CD8-positive, alpha-beta memory T cell (primary cell): Measurements from ENCODE around the gene FAM124B. TPM values are rescaled to one million over a fixed set of nuclear protein-coding genes. Genes with fewer than 3 reads are reported as not detected.

Experiments
- CTCF ChIA-PET: fragments of 350-600 bp; sonication (Branson Sonifier 250); formaldehyde crosslinking; loops from one replicate; lab custom pipeline; 2021; ENCODE audit warnings: antibody characterized with exemption; lab: Charles Lee
- POLR2A ChIA-PET: fragments of 350-600 bp; sonication (Branson Sonifier 250); formaldehyde crosslinking; loops from one replicate; lab custom pipeline; 2021; ENCODE audit warnings: antibody characterized with exemption; lab: Charles Lee
- DNase-seq, 5 donors: peaks; one replicate each; pipeline versions ENCODE4 v3.0.0 to v3.0.0-alpha.2; 2020 to 2022; ENCODE audit warnings: mixed read lengths in 1 of 5
- H3K27ac ChIP-seq: one replicate; pipeline ENCODE4 v1.7.0; 2013; ENCODE audit warnings: low read depth, mild to moderate bottlenecking, low read length, moderate library complexity
- H3K27me3 ChIP-seq: 2 replicates; pipeline ENCODE4 v1.7.0; 2013; ENCODE audit warnings: low read length, mild to moderate bottlenecking; ENCODE audit not compliant: insufficient read depth, poor library complexity, severe bottlenecking
- H3K36me3 ChIP-seq: 2 replicates; pipeline ENCODE4 v1.7.0; 2013; ENCODE audit warnings: mild to moderate bottlenecking, low read length, moderate library complexity; ENCODE audit not compliant: insufficient read depth
- H3K4me1 ChIP-seq: 2 replicates; pipeline ENCODE4 v1.7.0; 2013; ENCODE audit warnings: mild to moderate bottlenecking, low read length, moderate library complexity; ENCODE audit not compliant: insufficient read depth
- H3K4me3 ChIP-seq: 2 replicates; pipeline ENCODE4 v1.7.0; 2013; ENCODE audit warnings: mild to moderate bottlenecking, low read length
- H3K9me3 ChIP-seq: 2 replicates; pipeline ENCODE4 v1.7.0; 2013; ENCODE audit warnings: mild to moderate bottlenecking, low read length
- H3K27ac Mint-ChIP-seq, 8 donors: one replicate each; pipeline ENCODE4 v1.8.0; 2020 to 2021; ENCODE audit warnings: mixed read lengths in 8 of 8, mild to moderate bottlenecking in 6 of 8, inconsistent platforms in 3 of 8, moderate library complexity in 3 of 8
- H3K27me3 Mint-ChIP-seq, 2 donors: one replicate each; pipeline ENCODE4 v1.8.0; 2020 to 2021; ENCODE audit warnings: mixed read lengths in 2 of 2, mild to moderate bottlenecking in 1 of 2, moderate library complexity in 1 of 2
- H3K36me3 Mint-ChIP-seq, 3 donors: one replicate each; pipeline ENCODE4 v1.8.0; 2020 to 2021; ENCODE audit warnings: mixed read lengths in 3 of 3, inconsistent platforms in 1 of 3, mild to moderate bottlenecking in 1 of 3
- H3K4me1 Mint-ChIP-seq, 3 donors: one replicate each; pipeline ENCODE4 v1.8.0; 2020 to 2021; ENCODE audit warnings: mixed read lengths in 3 of 3, inconsistent platforms in 1 of 3, mild to moderate bottlenecking in 1 of 3
- H3K4me3 Mint-ChIP-seq, 7 donors: one replicate each; pipeline ENCODE4 v1.8.0; 2020 to 2021; ENCODE audit warnings: mixed read lengths in 7 of 7, mild to moderate bottlenecking in 6 of 7, moderate library complexity in 4 of 7, inconsistent platforms in 2 of 7
- H3K9me3 Mint-ChIP-seq, 5 donors: one replicate each; pipeline ENCODE4 v1.8.0; 2020 to 2022; ENCODE audit warnings: mixed read lengths in 5 of 5, mild to moderate bottlenecking in 3 of 5, moderate library complexity in 2 of 5, inconsistent platforms in 1 of 5
- polyA plus RNA-seq: library from polyadenylated mRNA; unstranded; fragments of 300-500 nt; fragmentation: Illumina TruSeq; gene quantifications from one replicate; pipeline ENCODE4 v1.2.3, GENCODE V29; 2021
- total RNA-seq, 2 experiments: library from RNA; stranded (reverse); gene quantifications; one replicate each; pipeline ENCODE4 v1.2.3, GENCODE V29; 2021

The FAM124B gene
- total and polyA plus RNA-seq, 3 experiments from 2014 or later, result not detected

- Histone ChIP-seq H3K4me1 (no peaks in the 10 kb centered on the region), H3K4me3 (no peak overlapping the region), H3K9me3 (no peaks in the 10 kb centered on the region), H3K27ac (no peak overlapping the region), H3K27me3 (no peaks in the 10 kb centered on the region), H3K36me3 (no peaks in the 10 kb centered on the region)
- Mint-ChIP-seq H3K9me3 (no peaks in the 10 kb centered on the region), H3K4me3 (no peak overlapping the region), H3K27ac (no peak overlapping the region), H3K4me1 (peaks cover 8 to 19% (median 15%) of the 10 kb centered on the region in 3 donors), H3K27me3 (peaks cover 27 to 64% of the 10 kb centered on the region in 2 donors), H3K36me3 (peaks cover 0 to under 1% (median 0%) of the 10 kb centered on the region in 3 donors)
- no peak for DNase-seq
- ChIA-PET CTCF (no interaction called here), POLR2A (no interaction called here)
Observed at GRCh38 chr2:224438726-224439125, 36.8 kb upstream of the FAM124B start.

- Mint-ChIP-seq H3K9me3 (no peaks in the 10 kb centered on the region), H3K36me3 (peaks cover 0 to 3% (median 0%) of the 10 kb centered on the region in 3 donors), H3K4me1 (peaks cover 0 to 6% (median 5%) of the 10 kb centered on the region in 3 donors), H3K27ac (no peak overlapping the region), H3K27me3 (peaks cover 24 to 54% of the 10 kb centered on the region in 2 donors), H3K4me3 (no peak overlapping the region)
- Histone ChIP-seq H3K4me1 (no peaks in the 10 kb centered on the region), H3K4me3 (no peak overlapping the region), H3K9me3 (no peaks in the 10 kb centered on the region), H3K27me3 (no peaks in the 10 kb centered on the region), H3K27ac (no peak overlapping the region), H3K36me3 (no peaks in the 10 kb centered on the region)
- CTCF ChIA-PET, result no interaction called here
- no peak for DNase-seq
- POLR2A ChIA-PET, result no interaction called here
Observed at GRCh38 chr2:224436634-224437033, 34.7 kb upstream of the FAM124B start.

GRCh38 chr2:224434618-224435017, 32.7 kb upstream of the FAM124B start:
- CTCF ChIA-PET, result interaction anchor here (0.7 to 1.5 kb wide), 2 partner anchors 15 to 53 kb away, joined by 3 read pairs; no protein-coding TSS in a partner anchor

GRCh38 chr2:224433442-224433841, 31.5 kb upstream of the FAM124B start:
- no peak for DNase-seq
- no peak overlapping the region for H3K27ac ChIP-seq
- Mint-ChIP-seq H3K4me3 (no peak overlapping the region), H3K27me3 (peaks cover 17 to 34% of the 10 kb centered on the region in 2 donors), H3K9me3 (peaks cover 0 to 2% (median 0%) of the 10 kb centered on the region in 5 donors), H3K36me3 (peaks cover 0 to 3% (median 0%) of the 10 kb centered on the region in 3 donors), H3K4me1 (no peaks in the 10 kb centered on the region), H3K27ac (no peak overlapping the region)
- ChIA-PET CTCF (no interaction called here), POLR2A (no interaction called here)
- H3K9me3 ChIP-seq, result no peaks in the 10 kb centered on the region
- no peaks in the 10 kb centered on the region for H3K36me3 ChIP-seq
- H3K4me3 ChIP-seq, result no peak overlapping the region
- no peaks in the 10 kb centered on the region for H3K27me3 ChIP-seq
- H3K4me1 ChIP-seq, result no peaks in the 10 kb centered on the region

More at GRCh38 chr2:224434618-224435017, 32.7 kb upstream of the FAM124B start:
- H3K27ac Mint-ChIP-seq, result no peak overlapping the region
- peaks cover 0 to 3% (median 0%) of the 10 kb centered on the region in 3 donors for H3K36me3 Mint-ChIP-seq
- Histone ChIP-seq H3K27me3 (no peaks in the 10 kb centered on the region), H3K36me3 (no peaks in the 10 kb centered on the region), H3K9me3 (no peaks in the 10 kb centered on the region), H3K27ac (no peak overlapping the region), H3K4me1 (no peaks in the 10 kb centered on the region), H3K4me3 (no peak overlapping the region)
- peaks cover 18 to 38% of the 10 kb centered on the region in 2 donors for H3K27me3 Mint-ChIP-seq
- no peak overlapping the region for H3K4me3 Mint-ChIP-seq
- no peak for DNase-seq
- H3K9me3 Mint-ChIP-seq, result no peaks in the 10 kb centered on the region
- POLR2A ChIA-PET, result no interaction called here
- H3K4me1 Mint-ChIP-seq, result no peaks in the 10 kb centered on the region

- no peaks in the 10 kb centered on the region for H3K27me3 ChIP-seq
- H3K27ac ChIP-seq, result no peak overlapping the region
- POLR2A ChIA-PET, result no interaction called here
- H3K4me1 ChIP-seq, result no peaks in the 10 kb centered on the region
- H3K4me3 Mint-ChIP-seq, result no peak overlapping the region
- DNase-seq, result no peak
- no peaks in the 10 kb centered on the region for H3K9me3 ChIP-seq
- no peaks in the 10 kb centered on the region for H3K36me3 ChIP-seq
- peak overlapping the region in 1 of 8 donors; percentile 12 for H3K27ac Mint-ChIP-seq
- no peak overlapping the region for H3K4me3 ChIP-seq
- H3K9me3 Mint-ChIP-seq, result peaks cover 0 to 2% (median 0%) of the 10 kb centered on the region in 5 donors
- no peaks in the 10 kb centered on the region for H3K4me1 Mint-ChIP-seq
- peaks cover 0 to 3% (median 0%) of the 10 kb centered on the region in 3 donors for H3K36me3 Mint-ChIP-seq
- CTCF ChIA-PET, result no interaction called here
- H3K27me3 Mint-ChIP-seq, result peaks cover 14 to 34% of the 10 kb centered on the region in 2 donors
Observed at GRCh38 chr2:224432003-224432579, 30.2 kb upstream of the FAM124B start.

GRCh38 chr2:224429441-224429810, 27.5 kb upstream of the FAM124B start:
- CTCF ChIA-PET, result no interaction called here

GRCh38 chr2:224428787-224429440, 27.0 kb upstream of the FAM124B start:
- Histone ChIP-seq H3K27ac (no peak overlapping the region), H3K27me3 (no peaks in the 10 kb centered on the region), H3K4me1 (no peaks in the 10 kb centered on the region), H3K9me3 (no peaks in the 10 kb centered on the region), H3K36me3 (no peaks in the 10 kb centered on the region), H3K4me3 (no peak overlapping the region)
- POLR2A ChIA-PET, result no interaction called here
- CTCF ChIA-PET, result no interaction called here
- peak overlapping the region in 1 of 8 donors; percentile 21 for H3K27ac Mint-ChIP-seq
- no peaks in the 10 kb centered on the region for H3K4me1 Mint-ChIP-seq
- DNase-seq, result no peak
- H3K9me3 Mint-ChIP-seq, result peaks cover 0 to 4% (median 3%) of the 10 kb centered on the region in 5 donors
- H3K4me3 Mint-ChIP-seq, result no peak overlapping the region
- peaks cover 0 to 3% (median 3%) of the 10 kb centered on the region in 3 donors for H3K36me3 Mint-ChIP-seq
- peaks cover 10 to 12% of the 10 kb centered on the region in 2 donors for H3K27me3 Mint-ChIP-seq

More at GRCh38 chr2:224429441-224429810, 27.5 kb upstream of the FAM124B start:
- H3K27me3 ChIP-seq, result no peaks in the 10 kb centered on the region
- Mint-ChIP-seq H3K4me3 (no peak overlapping the region), H3K27ac (peak overlapping the region in 1 of 8 donors; percentile 21), H3K27me3 (peaks cover 12 to 14% of the 10 kb centered on the region in 2 donors), H3K36me3 (peaks cover 0 to 3% (median 3%) of the 10 kb centered on the region in 3 donors), H3K9me3 (peaks cover 0 to 4% (median 1%) of the 10 kb centered on the region in 5 donors), H3K4me1 (no peaks in the 10 kb centered on the region)
- no peak overlapping the region for H3K4me3 ChIP-seq
- DNase-seq, result no peak
- no peaks in the 10 kb centered on the region for H3K4me1 ChIP-seq
- POLR2A ChIA-PET, result no interaction called here
- no peaks in the 10 kb centered on the region for H3K9me3 ChIP-seq
- no peaks in the 10 kb centered on the region for H3K36me3 ChIP-seq
- H3K27ac ChIP-seq, result no peak overlapping the region

- Histone ChIP-seq H3K4me3 (no peak overlapping the region), H3K4me1 (no peaks in the 10 kb centered on the region), H3K36me3 (no peaks in the 10 kb centered on the region), H3K27ac (no peak overlapping the region), H3K27me3 (no peaks in the 10 kb centered on the region), H3K9me3 (no peaks in the 10 kb centered on the region)
- Mint-ChIP-seq H3K4me1 (no peaks in the 10 kb centered on the region), H3K36me3 (peaks cover 0 to 3% (median 0%) of the 10 kb centered on the region in 3 donors), H3K27ac (no peak overlapping the region), H3K9me3 (peaks cover 0 to 4% (median 3%) of the 10 kb centered on the region in 5 donors), H3K27me3 (peaks cover 4 to 6% of the 10 kb centered on the region in 2 donors), H3K4me3 (no peak overlapping the region)
- ChIA-PET CTCF (no interaction called here), POLR2A (no interaction called here)
- DNase-seq, result no peak
Observed at GRCh38 chr2:224427471-224427870, 25.6 kb upstream of the FAM124B start.
